Heart left ventricle (tissue), 16 donors: ENCODE measurements around the gene CYSRT1. TPM values are rescaled to one million over a fixed set of nuclear protein-coding genes. Genes with fewer than 3 reads are reported as not detected.
A peak's percentile ranks its signal among the peaks of the same experiment; 100 is the strongest.
"Not testable (repeated sequence)": the region's sequence is repeated elsewhere in the genome, so short reads cannot be mapped to it uniquely, and the experiment has no call there.

Source experiments
- ATAC-seq, 4 donors: fragments of 200-7000 bp; cut with Tn5 transposase; one replicate each; pipeline ENCODE4 v1.9.1; 2020 to 2022; ENCODE audit warnings: moderate library complexity in 4 of 4, mild to moderate bottlenecking in 3 of 4, moderate number of reproducible peaks in 1 of 4
- DNase-seq, 5 donors: peaks; one replicate each; pipeline ENCODE4 v3.0.0-alpha.2; 2020
- H3K27ac ChIP-seq, 12 donors: fragments of 200-600 bp; sonication (generic) in 4 of 12; one replicate each; pipeline versions ENCODE4 v1.5.0 to v1.8.0; 2016 to 2022; ENCODE audit warnings: mild to moderate bottlenecking in 2 of 12
- H3K27me3 ChIP-seq, 9 donors: fragments of 200-600 bp; sonication (generic) in 2 of 9; one replicate each; pipeline versions ENCODE4 v1.5.1 to v1.8.0; 2016 to 2022; ENCODE audit warnings: mild to moderate bottlenecking in 3 of 9
- H3K36me3 ChIP-seq, 9 donors: fragments of 200-600 bp; sonication (generic) in 2 of 9; one replicate each; pipeline versions ENCODE4 v1.5.0 to v1.8.0; 2018 to 2022; ENCODE audit warnings: mild to moderate bottlenecking in 2 of 9
- H3K4me1 ChIP-seq, 12 donors: fragments of 200-600 bp; sonication (generic) in 4 of 12; one replicate each; pipeline versions ENCODE4 v1.5.0 to v1.8.0; 2016 to 2022; ENCODE audit warnings: mild to moderate bottlenecking in 3 of 12
- H3K4me3 ChIP-seq, 12 donors: fragments of 200-600 bp; sonication (generic) in 4 of 12; one replicate each; pipeline versions ENCODE4 v1.5.0 to v1.8.0; 2017 to 2022; ENCODE audit warnings: mild to moderate bottlenecking in 9 of 12, moderate library complexity in 4 of 12
- H3K9me3 ChIP-seq, 12 donors: fragments of 200-600 bp; sonication (generic) in 4 of 12; one replicate each; pipeline versions ENCODE4 v1.5.0 to v1.8.0; 2016 to 2022; ENCODE audit warnings: mild to moderate bottlenecking in 1 of 12
- POLR2A ChIP-seq, 2 donors: fragments of 450-650 bp; IDR thresholded peaks; one replicate each; pipeline ENCODE4 v1.6.1; 2017; ENCODE audit warnings: antibody characterized with exemption in 2 of 2, mild to moderate bottlenecking in 2 of 2, moderate library complexity in 2 of 2
- WGBS, 4 donors: extraction: QIAGEN DNeasy Blood & Tissue Kit in 2 of 4; methylation state at CpG; one replicate each; pipeline versions ENCODE4 v1.1.5 to v1.1.7; 2013 to 2018; 5-methylcytosine and 5-hydroxymethylcytosine counted together
- intact Hi-C, 10 donors: fragments of 100-400 bp; cut with DNase I; formaldehyde crosslinking; loops; one replicate each; pipeline versions ENCODE4 v1.11.1 to v1.14.2; 2022
- polyA plus RNA-seq, 2 donors: library from polyadenylated mRNA; stranded (reverse); fragments of 200-250 nt; gene quantifications; one replicate each; pipeline ENCODE4 v1.2.3, GENCODE V29; 2013
- total RNA-seq, 9 donors: library from RNA; depleted of rRNA in 2 of 9; stranded (reverse); fragments of >200 nt in 2 of 9; fragmentation: NEBNext Ultra II Directional in 3 of 9; extraction: Animal tissue kit (Norgen Biotek cat#: 25700) in 3 of 9; gene quantifications; one replicate each; pipeline versions ENCODE4 v1.1.0 to v1.2.4, GENCODE V29; 2016 to 2023
- TF ChIP-seq, protein P1 (sequence below), 12 donors: fragments of 200-600 bp; sonication (generic) in 4 of 12; IDR thresholded peaks; one replicate each; pipeline versions ENCODE4 v1.5.0 to v1.8.0; 2018 to 2022; ENCODE audit warnings: antibody characterized with exemption in 12 of 12, mild to moderate bottlenecking in 5 of 12
- donor health status: ischemic (EF 13 %, LVEDD 7.1; RV severe dilation, severe dysfunction).
- donor health status: healthy with polysubstance abuse.
- donor health status: DM: no; HTN: yes; CAD: no.
- donor health status: DM: no; HTN: no; CAD: no.
- donor health status: ischemic (EF 25% LVEDD 6.9; RV normal size, moderate dysfunction).
- donor health status: ischemic (EF 25% LVEDD 5.7; RV mildly dilated, moderate dysfunction).
- donor health status: healthy.
- donor health status: DM: yes; HTN: yes; CAD: no.
- donor health status: ischemic (EF 35%, LVEDD 5.7; RV mildly dilated, moderate dysfunction).
- donor health status: nonischemic (EF 11% LVEDD 7.7; RV severe dilation, severe dysfunction).
- donor health status: DM: yes; HTN: yes; CAD: no.
- donor health status: PGD.
- donor health status: ischemic (EF 29% LVEDD 5.4; RV normal size, mild dysfunction).
- donor health status: nonischemic (EF 23%, LVEDD 6.1; RV moderate dilation, normal function).

Gene CYSRT1
- total and polyA plus RNA-seq, 11 donors = 0.14 to 0.61 (median 0.27) TPM; not detected in 3

DNA sequence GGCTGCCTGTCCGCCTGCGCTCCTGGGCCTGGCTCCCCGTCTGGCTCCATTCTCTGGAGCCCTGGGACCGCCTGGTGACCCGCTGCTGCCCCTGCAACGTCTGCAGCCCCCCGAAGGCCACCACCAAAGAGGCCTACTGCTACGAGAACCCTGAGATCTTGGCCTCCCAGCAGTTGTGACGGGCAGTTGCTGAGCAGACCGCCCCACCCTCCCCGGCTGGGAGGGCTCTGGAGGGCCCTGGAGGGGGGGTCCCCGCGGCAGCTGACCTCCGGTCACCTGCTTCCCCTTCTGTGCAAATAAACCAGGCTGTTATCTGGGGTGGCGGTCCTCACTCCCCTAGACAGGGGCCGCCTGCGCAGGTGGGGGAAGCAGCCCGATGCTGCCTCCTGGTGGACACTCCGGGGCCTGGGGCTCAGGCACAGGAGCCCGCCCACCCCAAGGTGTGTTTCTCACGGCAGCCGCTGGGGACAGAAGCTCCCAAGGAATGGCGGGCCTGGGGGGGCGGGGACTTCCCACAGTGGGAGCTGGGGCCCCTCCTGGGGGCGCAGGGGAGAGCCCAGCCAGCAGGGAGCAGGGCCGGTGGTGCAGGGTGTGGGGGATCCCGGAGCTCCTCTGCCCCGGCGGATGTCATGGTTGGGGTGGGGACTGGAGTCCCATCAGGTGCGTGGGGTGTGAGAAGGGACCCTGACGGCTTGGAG lies 11.4 kb downstream of the CYSRT1 start:
- WGBS, 4 donors = 10 to 17% (median 14%) methylated on average over 10 to 31 of the region's 31 CpGs

DNA sequence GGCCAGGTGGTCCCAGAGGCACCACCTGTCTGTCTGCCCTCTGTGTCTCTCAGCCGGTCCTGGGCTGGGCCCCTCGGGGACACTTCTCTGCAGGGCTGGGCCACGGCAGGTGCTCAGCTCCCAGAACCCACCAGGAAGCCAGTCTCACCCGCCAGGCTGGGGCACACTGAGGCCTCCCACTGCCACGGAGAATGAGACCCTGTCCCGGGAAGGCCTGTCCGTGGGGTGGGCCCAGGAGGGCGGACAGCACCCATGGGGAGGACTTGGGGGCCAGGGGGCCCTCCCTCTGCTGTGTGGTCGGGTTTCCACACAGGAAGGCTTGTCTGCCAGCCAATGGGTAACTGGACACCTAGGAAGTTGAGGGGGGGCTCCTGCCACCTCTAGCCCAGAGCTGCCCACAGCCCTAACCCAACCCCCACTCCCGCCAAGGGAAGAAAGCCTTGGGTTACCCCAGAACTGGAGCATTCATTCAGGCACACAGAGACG lies 12.0 kb downstream of the CYSRT1 start:
- H3K9me3 ChIP-seq = no peaks in the 10 kb centered on the region
- ATAC-seq = no peak
- DNase-seq = no peak
- intact Hi-C loops = loop anchor here in 2 of 10 donors (5.0 to 10.0 kb wide), 2 partner anchors 120 to 452 kb away; no protein-coding TSS in a partner anchor
- peaks cover 0 to 15% (median 9%) of the 10 kb centered on the region in 9 donors for H3K27me3 ChIP-seq
- WGBS, 4 donors = 43 to 92% (median 72%) methylated on average over 2 to 11 of the region's 11 CpGs
- H3K4me3 ChIP-seq = peak overlapping the region in 8 of 12 donors; percentile 23 to 41 (median 32)
- peaks cover 0 to 53% (median 28%) of the 10 kb centered on the region in 12 donors for H3K4me1 ChIP-seq
- peaks cover 0 to 3% (median under 1%) of the 10 kb centered on the region in 9 donors for H3K36me3 ChIP-seq
- TF ChIP-seq, protein P1, sequence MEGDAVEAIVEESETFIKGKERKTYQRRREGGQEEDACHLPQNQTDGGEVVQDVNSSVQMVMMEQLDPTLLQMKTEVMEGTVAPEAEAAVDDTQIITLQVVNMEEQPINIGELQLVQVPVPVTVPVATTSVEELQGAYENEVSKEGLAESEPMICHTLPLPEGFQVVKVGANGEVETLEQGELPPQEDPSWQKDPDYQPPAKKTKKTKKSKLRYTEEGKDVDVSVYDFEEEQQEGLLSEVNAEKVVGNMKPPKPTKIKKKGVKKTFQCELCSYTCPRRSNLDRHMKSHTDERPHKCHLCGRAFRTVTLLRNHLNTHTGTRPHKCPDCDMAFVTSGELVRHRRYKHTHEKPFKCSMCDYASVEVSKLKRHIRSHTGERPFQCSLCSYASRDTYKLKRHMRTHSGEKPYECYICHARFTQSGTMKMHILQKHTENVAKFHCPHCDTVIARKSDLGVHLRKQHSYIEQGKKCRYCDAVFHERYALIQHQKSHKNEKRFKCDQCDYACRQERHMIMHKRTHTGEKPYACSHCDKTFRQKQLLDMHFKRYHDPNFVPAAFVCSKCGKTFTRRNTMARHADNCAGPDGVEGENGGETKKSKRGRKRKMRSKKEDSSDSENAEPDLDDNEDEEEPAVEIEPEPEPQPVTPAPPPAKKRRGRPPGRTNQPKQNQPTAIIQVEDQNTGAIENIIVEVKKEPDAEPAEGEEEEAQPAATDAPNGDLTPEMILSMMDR (IDR thresholded peaks at IDR 0.05) = no peak
- TF ChIP-seq POLR2A (IDR thresholded peaks at IDR 0.05) = no peak
- peak overlapping the region in 2 of 12 donors; percentile 9 to 37 for H3K27ac ChIP-seq

More for the DNA sequence above, 11.4 kb downstream of the CYSRT1 start:
- H3K4me3 ChIP-seq = peak overlapping the region in 10 of 12 donors; percentile 4 to 41 (median 32)
- no peaks in the 10 kb centered on the region for H3K9me3 ChIP-seq
- peaks cover 0 to 50% (median 27%) of the 10 kb centered on the region in 12 donors for H3K4me1 ChIP-seq
- no peaks in the 10 kb centered on the region for H3K36me3 ChIP-seq
- DNase-seq = peak; percentile 84 to 94 (median 87)
- H3K27me3 ChIP-seq = peaks cover 0 to 21% (median 13%) of the 10 kb centered on the region in 9 donors
- peak; percentile 21 to 54 (median 43) for ATAC-seq
- TF ChIP-seq, protein P1 (IDR thresholded peaks at IDR 0.05) = peak; percentile 91 to 100 (median 98)
- TF ChIP-seq POLR2A (IDR thresholded peaks at IDR 0.05) = peak in 1 of 2 donors; percentile 18
- peak overlapping the region in 1 of 12 donors; percentile 37 for H3K27ac ChIP-seq
- intact Hi-C loops = loop anchor here in 2 of 10 donors (5.0 to 10.0 kb wide), 2 partner anchors 119 to 452 kb away; no protein-coding TSS in a partner anchor

DNA sequence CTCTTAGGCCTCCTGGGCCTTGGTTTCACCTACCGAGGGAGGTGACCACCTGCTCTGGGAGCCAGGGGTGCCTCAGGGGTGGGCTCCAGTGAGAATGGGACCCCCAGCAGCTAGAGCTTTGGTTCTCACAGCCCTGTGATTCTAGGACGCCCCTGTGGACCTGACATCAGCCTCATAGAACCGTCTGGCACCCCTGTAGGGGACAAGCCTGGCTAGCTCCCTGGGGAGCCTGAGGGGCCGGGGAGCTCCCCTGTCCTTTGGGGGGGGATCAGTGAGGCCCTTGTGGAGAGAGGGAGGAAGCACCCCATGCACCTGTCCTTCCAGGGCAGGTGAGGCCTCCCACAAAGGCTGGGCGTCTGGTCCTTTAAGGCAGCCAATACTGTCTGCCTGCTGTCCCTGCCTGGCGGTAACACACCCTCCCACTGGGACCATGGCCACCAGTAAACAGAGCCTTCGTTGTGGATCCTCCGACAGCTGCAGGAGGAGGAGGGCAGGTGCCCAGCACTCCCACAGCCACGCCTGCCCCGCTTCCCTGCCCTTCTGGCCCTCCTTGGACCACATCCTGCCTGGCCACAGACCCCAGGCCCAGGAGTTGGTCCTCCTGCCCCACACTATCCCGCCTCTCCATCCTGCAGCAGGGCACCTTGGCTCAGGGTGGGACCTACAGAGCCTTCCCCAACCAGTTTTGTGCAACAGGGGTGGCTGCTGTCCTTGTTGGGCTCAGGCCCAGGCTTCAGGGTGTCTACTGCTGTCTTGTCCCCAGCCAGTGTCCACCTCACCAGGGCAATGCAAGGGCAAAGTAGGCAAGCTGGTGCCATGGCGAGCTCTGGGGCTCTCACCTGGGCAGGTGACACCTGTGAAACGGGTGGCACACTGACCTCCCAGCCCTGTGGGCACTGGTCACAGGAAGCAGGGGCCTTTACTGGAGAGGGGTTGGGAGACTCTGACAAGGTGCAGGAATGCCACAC lies 13.1 kb downstream of the CYSRT1 start:
- Histone ChIP-seq H3K9me3 (no peaks in the 10 kb centered on the region), H3K4me1 (peaks cover 0 to 63% (median 38%) of the 10 kb centered on the region in 12 donors), H3K27ac (peak overlapping the region in 1 of 12 donors; percentile 37), H3K4me3 (no peak overlapping the region), H3K27me3 (peaks cover 0 to 12% (median 0%) of the 10 kb centered on the region in 9 donors), H3K36me3 (peaks cover 0 to 14% (median 10%) of the 10 kb centered on the region in 9 donors)
- WGBS, 4 donors = 74 to 80% (median 75%) methylated on average over 6 to 13 of the region's 13 CpGs
- TF ChIP-seq, protein P1 (IDR thresholded peaks at IDR 0.05) = no peak
- TF ChIP-seq POLR2A (IDR thresholded peaks at IDR 0.05) = no peak
- intact Hi-C loops = loop anchor here in 2 of 10 donors (5.0 to 10.0 kb wide), 2 partner anchors 121 to 453 kb away; no protein-coding TSS in a partner anchor
- DNase-seq (no peak), ATAC-seq (no peak)

DNA sequence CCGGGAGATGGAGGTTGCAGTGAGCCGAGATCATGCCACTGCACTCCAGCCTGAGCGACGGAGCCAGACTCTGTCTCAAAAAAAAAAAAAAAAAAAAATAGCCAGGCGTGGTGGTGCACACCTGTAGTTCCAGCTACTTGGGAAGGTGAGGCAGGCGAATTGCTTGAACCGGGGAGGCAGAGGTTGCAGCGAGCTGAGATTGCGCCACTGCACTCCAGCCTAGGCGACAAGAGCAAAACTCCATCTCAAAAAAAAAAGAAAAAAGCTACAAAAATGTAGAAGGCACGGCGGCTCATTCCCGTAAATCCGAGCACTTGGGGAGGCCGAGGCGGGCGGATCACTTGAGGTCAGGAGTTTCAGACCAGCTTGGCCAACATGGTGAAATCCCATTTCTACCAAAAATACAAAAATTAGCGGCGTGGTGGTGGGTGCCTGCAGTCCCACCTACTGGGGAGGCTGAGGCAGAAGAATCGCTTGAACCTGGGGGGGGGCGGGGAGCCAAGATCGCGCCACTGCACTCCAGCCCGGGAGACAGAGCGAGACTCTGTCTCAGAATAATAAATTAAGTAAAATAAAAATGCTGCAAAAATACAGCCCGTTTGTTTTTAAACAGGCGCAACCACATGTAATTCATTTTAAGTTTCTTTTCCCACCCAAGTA lies 14.7 kb downstream of the CYSRT1 start:
- intact Hi-C loops = loop anchor here in 4 of 10 donors (2.0 to 10.0 kb wide), 3 partner anchors 37 to 455 kb away; partner anchors contain the start of gene TOR4A (in 2 of the 4)
- Histone ChIP-seq H3K27ac (peak overlapping the region in 11 of 12 donors; percentile 91 to 100 (median 99)), H3K4me3 (peak overlapping the region; percentile 54 to 97 (median 66)), H3K4me1 (peaks cover 0 to 76% (median 52%) of the 10 kb centered on the region in 12 donors), H3K36me3 (peaks cover 0 to 24% (median 18%) of the 10 kb centered on the region in 9 donors)
- WGBS, 4 donors = 60 to 64% (median 61%) methylated on average over 27 of the region's 27 CpGs
- not testable (repeated sequence) for H3K27me3 ChIP-seq, H3K9me3 ChIP-seq, ATAC-seq, DNase-seq
